Measurements from ENCODE around the gene CNTRL.

GRCh38 chr9:121071756-121072421 lies 2.9 kb upstream of the CNTRL start:
- TF ChIP-seq SUZ12 (IDR thresholded peaks at IDR 0.05; ENCODE audit: extremely low read depth, insufficient read depth, insufficient read length) (no peak), YY1 (IDR thresholded peaks at IDR 0.05; ENCODE audit: insufficient read depth, insufficient read length) (no peak), ZNF274 (IDR thresholded peaks at IDR 0.05; ENCODE audit: low read depth, low read length) (no peak)
